Upper lobe of right lung (tissue), 1 donor: ENCODE measurements around the gene PROM2. TPM values are rescaled to one million over a fixed set of nuclear protein-coding genes. Genes with fewer than 3 reads are reported as not detected.
A peak's percentile ranks its signal among the peaks of the same experiment; 100 is the strongest.

Experiments
- ATAC-seq: fragments of 200-7000 bp; cut with Tn5 transposase; one replicate; pipeline ENCODE4 v1.9.1; 2020; ENCODE audit warnings: mild to moderate bottlenecking, moderate library complexity
- DNase-seq: peaks from one replicate; pipeline ENCODE4 v3.0.0-alpha.2; 2020
- H3K27ac ChIP-seq: fragments of 200-600 bp; one replicate; pipeline ENCODE4 v1.8.0; 2022
- H3K27me3 ChIP-seq: fragments of 200-600 bp; one replicate; pipeline ENCODE4 v1.8.0; 2022; ENCODE audit warnings: mild to moderate bottlenecking
- H3K36me3 ChIP-seq: fragments of 200-600 bp; one replicate; pipeline ENCODE4 v1.8.0; 2022
- H3K4me1 ChIP-seq: fragments of 200-600 bp; one replicate; pipeline ENCODE4 v1.8.0; 2022
- H3K4me3 ChIP-seq: fragments of 200-600 bp; one replicate; pipeline ENCODE4 v1.8.0; 2022; ENCODE audit warnings: mild to moderate bottlenecking
- H3K9me3 ChIP-seq: fragments of 200-600 bp; one replicate; pipeline ENCODE4 v1.8.0; 2022
- CTCF ChIP-seq: fragments of 200-600 bp; IDR thresholded peaks from one replicate; pipeline ENCODE4 v1.8.0; 2022; ENCODE audit warnings: antibody characterized with exemption
- intact Hi-C: fragments of 100-400 bp; cut with DNase I; formaldehyde crosslinking; loops from one replicate; pipeline ENCODE4 v1.11.0; 2022
- long read RNA-seq: library from polyadenylated mRNA; unstranded; transcript quantifications from one replicate; pipeline ENCODE4 v2.0.0, GENCODE V29; 2021
- total RNA-seq: library from RNA; stranded (reverse); fragmentation: NEBNext Ultra II Directional; extraction: Animal tissue kit (Norgen Biotek cat#: 25700); gene quantifications from one replicate; pipeline ENCODE4 v1.2.1, GENCODE V29; 2021
- donor health status: DM: no; HTN: yes; CAD: no; lungs with severe emphysema.

Gene PROM2
- total RNA-seq, result 6.0 TPM
- long read RNA-seq, partial matches to known transcripts, result 0 of 5 reads
- long read RNA-seq, other reads (novel, unspliced or antisense), result 2 of 5 reads

GRCh38 chr2:95274291-95275150 lies at the start of gene PROM2:
PROM2 (plus strand) TSS chr2:95274449; CDS start chr2:95274586, 137 bp downstream.
- Histone ChIP-seq H3K4me3 (peak within 1 kb of the TSS; percentile 10), H3K9me3 (no peaks in the 10 kb centered on the region), H3K36me3 (no peaks in the 10 kb centered on the region), H3K27me3 (no peaks in the 10 kb centered on the region), H3K27ac (no peak within 1 kb of the TSS), H3K4me1 (no peaks in the 10 kb centered on the region)
- intact Hi-C loops, result no loop called here
- DNase-seq, result peak; percentile 86
- no peak for TF ChIP-seq CTCF
- ATAC-seq, result peak; percentile 88

GRCh38 chr2:95225658-95226057 lies 48.6 kb upstream of the PROM2 start:
- no peak overlapping the region for H3K27ac ChIP-seq

GRCh38 chr2:95231723-95232122 lies 42.5 kb upstream of the PROM2 start:
- ATAC-seq, result peak; percentile 93
- H3K27ac ChIP-seq, result no peak overlapping the region
- intact Hi-C loops, result no loop called here
- no peaks in the 10 kb centered on the region for H3K36me3 ChIP-seq
- no peaks in the 10 kb centered on the region for H3K9me3 ChIP-seq
- peak; percentile 67 for TF ChIP-seq CTCF
- H3K4me1 ChIP-seq, result no peaks in the 10 kb centered on the region
- DNase-seq, result peak; percentile 71
- no peak overlapping the region for H3K4me3 ChIP-seq
- H3K27me3 ChIP-seq, result no peaks in the 10 kb centered on the region

More at GRCh38 chr2:95225658-95226057, 48.6 kb upstream of the PROM2 start:
- H3K36me3 ChIP-seq, result no peaks in the 10 kb centered on the region
- no peak overlapping the region for H3K4me3 ChIP-seq
- DNase-seq (no peak), ATAC-seq (no peak)
- TF ChIP-seq CTCF, result no peak
- no peaks in the 10 kb centered on the region for H3K27me3 ChIP-seq
- intact Hi-C loops, result no loop called here
- H3K9me3 ChIP-seq, result peaks cover 38% of the 10 kb centered on the region
- no peaks in the 10 kb centered on the region for H3K4me1 ChIP-seq

GRCh38 chr2:95232232-95232631 lies 42.0 kb upstream of the PROM2 start:
- intact Hi-C loops, result no loop called here
- Histone ChIP-seq H3K27ac (no peak overlapping the region), H3K27me3 (no peaks in the 10 kb centered on the region), H3K9me3 (no peaks in the 10 kb centered on the region), H3K36me3 (no peaks in the 10 kb centered on the region), H3K4me3 (no peak overlapping the region), H3K4me1 (no peaks in the 10 kb centered on the region)
- TF ChIP-seq CTCF, result no peak
- DNase-seq (no peak), ATAC-seq (no peak)

- Histone ChIP-seq H3K36me3 (no peaks in the 10 kb centered on the region), H3K4me3 (no peak overlapping the region), H3K4me1 (no peaks in the 10 kb centered on the region), H3K27ac (no peak overlapping the region), H3K27me3 (no peaks in the 10 kb centered on the region), H3K9me3 (no peaks in the 10 kb centered on the region)
- ATAC-seq, result no peak
- DNase-seq, result no peak
- TF ChIP-seq CTCF, result no peak
- intact Hi-C loops, result no loop called here
Observed at GRCh38 chr2:95234286-95234785, 39.9 kb upstream of the PROM2 start.
